DOHH2 (cell line): ENCODE data around the gene SKIL.

Source experiments
- H3F3A ChIP-seq: fragments of 200-600 bp; sonication (generic), shearing (Covaris generic); 2 replicates; pipeline ENCODE4 v1.6.0; 2016; ENCODE audit warnings: antibody characterized with exemption, mild to moderate bottlenecking; ENCODE audit not compliant: control insufficient read depth, insufficient read depth
- H3K27ac ChIP-seq: fragments of 200-600 bp; sonication (generic); 2 replicates; pipeline ENCODE4 v1.5.1; 2014; ENCODE audit warnings: low read depth, mild to moderate bottlenecking, low read length, moderate library complexity
- H3K27me3 ChIP-seq: fragments of 200-600 bp; sonication (generic); 2 replicates; pipeline ENCODE4 v1.6.1; 2014; ENCODE audit warnings: mild to moderate bottlenecking, low read length, mixed read lengths; ENCODE audit not compliant: control insufficient read depth
- H3K36me3 ChIP-seq: fragments of 200-600 bp; sonication (generic); 2 replicates; pipeline ENCODE4 v1.6.1; 2014; ENCODE audit warnings: mild to moderate bottlenecking, low read length, moderate library complexity, mixed read lengths; ENCODE audit not compliant: control insufficient read depth
- H3K4me1 ChIP-seq: fragments of 200-600 bp; sonication (generic); 2 replicates; pipeline ENCODE4 v1.6.1; 2014; ENCODE audit warnings: mild to moderate bottlenecking, low read length, mixed read lengths; ENCODE audit not compliant: control insufficient read depth
- H3K4me2 ChIP-seq: fragments of 200-600 bp; sonication (generic); 2 replicates; pipeline ENCODE4 v1.6.0; 2014; ENCODE audit warnings: mild to moderate bottlenecking, low read length, moderate library complexity
- H3K4me3 ChIP-seq: fragments of 200-600 bp; sonication (generic); 2 replicates; pipeline ENCODE4 v1.5.1; 2014; ENCODE audit warnings: mild to moderate bottlenecking, low read length, mixed read lengths
- H3K79me2 ChIP-seq: fragments of 200-600 bp; sonication (generic); 2 replicates; pipeline ENCODE4 v1.6.1; 2014; ENCODE audit warnings: mild to moderate bottlenecking, low read length, mixed read lengths; ENCODE audit not compliant: control insufficient read depth
- H3K9me2 ChIP-seq: fragments of 200-600 bp; sonication (generic); replicated peaks from 2 replicates; pipeline ENCODE4 v1.6.1; 2014; ENCODE audit warnings: mild to moderate bottlenecking, low read length, mixed read lengths; ENCODE audit not compliant: control insufficient read depth
- H3K9me3 ChIP-seq: fragments of 200-600 bp; sonication (generic); 2 replicates; pipeline ENCODE4 v1.6.1; 2014; ENCODE audit warnings: antibody characterized with exemption, low read length, mixed read lengths; ENCODE audit not compliant: control insufficient read depth, insufficient read depth
- H4K20me1 ChIP-seq: fragments of 200-600 bp; sonication (generic); 2 replicates; pipeline ENCODE4 v1.6.0; 2014; ENCODE audit warnings: low read depth, mild to moderate bottlenecking, antibody characterized with exemption, low read length, moderate library complexity; ENCODE audit not compliant: control insufficient read depth, insufficient read depth
- CTCF ChIP-seq: fragments of 200-600 bp; sonication (generic); IDR thresholded peaks from one replicate; pipeline ENCODE4 v1.5.1; 2014; ENCODE audit warnings: antibody characterized with exemption, mild to moderate bottlenecking, low read depth, low read length; ENCODE audit not compliant: poor library complexity, severe bottlenecking
- EZH2phosphoT487 ChIP-seq: fragments of 200-600 bp; sonication (generic); IDR thresholded peaks from 2 replicates; pipeline ENCODE4 v1.6.1; 2017; ENCODE audit warnings: borderline replicate concordance, mild to moderate bottlenecking, antibody characterized with exemption, low read length, moderate library complexity, mixed read lengths

Gene SKIL

DNA sequence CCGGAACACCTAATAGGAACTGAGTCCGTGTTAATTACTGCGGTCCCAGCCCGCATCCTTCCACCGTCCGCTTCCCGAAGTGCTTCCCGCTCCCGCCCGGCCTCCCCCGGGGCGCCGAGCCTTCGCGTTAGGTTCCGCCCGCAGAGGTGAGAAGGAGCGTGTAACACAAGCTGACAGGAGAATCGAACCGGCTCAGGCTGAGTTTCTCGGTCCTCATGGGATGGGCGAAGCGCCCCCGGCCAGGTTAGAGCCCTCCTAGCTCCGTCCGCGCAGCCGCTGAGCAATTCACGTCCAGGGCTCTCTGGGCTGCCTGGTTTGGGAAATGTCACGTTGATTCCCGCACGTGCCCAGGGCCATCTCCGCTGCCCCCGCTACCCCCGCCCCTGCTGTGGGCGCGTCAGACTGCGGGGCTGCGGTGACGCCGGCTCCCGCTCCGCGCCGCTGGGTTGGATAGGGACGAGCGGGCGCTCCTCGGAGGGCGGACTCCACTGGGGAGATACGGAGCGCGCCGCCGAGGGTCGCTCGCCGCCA lies 62.1 kb downstream of the SKIL start:
- Histone ChIP-seq H3K27ac (no peak overlapping the region), H3K9me3 (no peaks in the 10 kb centered on the region), H3K79me2 (no peaks in the 10 kb centered on the region), H3K27me3 (no peaks in the 10 kb centered on the region), H3K4me1 (no peaks in the 10 kb centered on the region), H4K20me1 (no peaks in the 10 kb centered on the region), H3F3A (no peaks in the 10 kb centered on the region), H3K4me2 (no peak overlapping the region), H3K9me2 (no peaks in the 10 kb centered on the region), H3K4me3 (no peak overlapping the region), H3K36me3 (no peaks in the 10 kb centered on the region)
- no peak for TF ChIP-seq CTCF
- TF ChIP-seq EZH2phosphoT487 = no peak

DNA sequence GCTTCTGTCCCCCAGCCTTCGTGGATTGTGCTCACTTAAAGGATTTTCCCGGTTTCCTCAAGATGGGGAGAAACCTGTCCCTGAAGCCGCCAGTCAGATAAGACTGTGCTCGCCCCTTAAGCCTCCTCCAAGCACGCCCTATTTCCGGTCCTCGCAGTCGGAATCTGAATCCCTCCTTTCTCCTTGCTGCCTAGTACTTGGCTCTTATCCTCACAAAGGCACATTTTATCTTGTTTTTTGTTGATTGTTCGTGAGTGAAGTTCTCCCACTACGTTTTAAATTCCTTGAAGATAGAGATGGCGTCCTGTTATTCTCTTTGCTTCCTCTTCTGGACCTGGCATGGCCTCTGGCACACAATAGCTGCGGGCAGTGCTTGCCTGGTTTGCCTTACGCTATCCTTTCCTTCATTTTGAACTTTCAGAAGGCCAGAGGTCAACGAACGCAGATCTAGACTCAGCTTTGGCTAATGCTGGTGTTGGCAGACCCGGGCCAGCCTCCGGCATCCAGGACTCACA lies 62.8 kb downstream of the SKIL start:
- TF ChIP-seq CTCF (no peak), EZH2phosphoT487 (no peak)
- Histone ChIP-seq H3K4me3 (no peak overlapping the region), H3K4me2 (no peak overlapping the region), H3K79me2 (no peaks in the 10 kb centered on the region), H4K20me1 (no peaks in the 10 kb centered on the region), H3K36me3 (no peaks in the 10 kb centered on the region), H3K27me3 (no peaks in the 10 kb centered on the region), H3K9me2 (no peaks in the 10 kb centered on the region), H3K4me1 (no peaks in the 10 kb centered on the region), H3F3A (no peaks in the 10 kb centered on the region), H3K27ac (no peak overlapping the region), H3K9me3 (no peaks in the 10 kb centered on the region)

- Histone ChIP-seq H3F3A (no peaks in the 10 kb centered on the region), H3K4me2 (no peak overlapping the region), H4K20me1 (no peaks in the 10 kb centered on the region), H3K4me1 (no peaks in the 10 kb centered on the region), H3K9me3 (no peaks in the 10 kb centered on the region), H3K79me2 (no peaks in the 10 kb centered on the region), H3K27ac (no peak overlapping the region), H3K9me2 (no peaks in the 10 kb centered on the region), H3K4me3 (no peak overlapping the region), H3K36me3 (no peaks in the 10 kb centered on the region), H3K27me3 (no peaks in the 10 kb centered on the region)
- TF ChIP-seq CTCF (no peak), EZH2phosphoT487 (no peak)
Observed at GRCh38 chr3:170421111-170421641, 63.7 kb downstream of the SKIL start.
